Germinal center (tissue), 1 donor: ENCODE results near the gene RCOR1.
"Not testable (repeated sequence)": the region's sequence is repeated elsewhere in the genome, so short reads cannot be mapped to it uniquely, and the experiment has no call there.

Experiments
- DNase-seq: peaks from one replicate; pipeline ENCODE4 v3.0.0; 2012; ENCODE audit warnings: mixed read lengths, low spot score

RCOR1 gene

DNA sequence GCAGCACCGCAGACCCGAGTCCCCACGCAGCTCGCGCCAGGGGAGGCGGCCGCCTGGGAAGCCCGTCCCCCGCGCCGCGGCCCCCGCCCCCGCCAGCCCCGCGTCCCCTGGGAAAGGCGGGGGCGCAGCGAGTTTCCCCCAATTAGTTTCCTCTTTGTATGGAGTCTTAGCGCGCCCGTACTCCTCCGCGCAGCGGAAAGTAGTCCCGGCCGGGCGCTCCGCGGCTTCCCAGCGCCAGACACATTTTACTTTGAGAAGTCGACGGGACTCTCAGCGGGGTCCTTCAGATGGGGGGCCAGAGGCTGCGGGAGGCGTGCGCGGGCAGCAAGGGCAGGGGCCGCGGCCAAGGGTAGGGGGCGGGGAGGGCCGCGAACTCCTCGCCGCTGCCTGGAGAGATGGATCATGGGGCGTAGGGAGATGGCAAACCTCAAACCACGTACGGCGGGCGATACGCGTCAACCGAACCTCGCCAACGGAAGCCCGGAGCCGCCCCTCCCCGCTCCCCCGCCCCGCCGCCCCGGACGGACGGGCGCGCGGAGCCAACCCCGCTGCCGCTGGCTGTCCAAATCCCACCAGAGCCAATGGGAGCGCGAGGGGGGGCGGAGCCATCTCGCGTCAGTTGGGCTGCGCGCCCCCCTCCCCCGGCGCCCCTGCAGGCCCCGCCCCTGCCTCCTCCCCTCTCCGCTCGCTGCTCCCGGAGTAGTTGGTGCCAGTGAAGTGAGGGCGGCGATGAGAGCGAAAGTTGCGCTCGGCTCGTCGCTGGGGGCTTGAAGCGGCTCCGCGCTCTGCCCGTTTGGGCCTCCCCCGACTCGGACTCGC, at the start of gene RCOR1:
TSS of gene RCOR1 (plus strand) at position 706 of the 819 bp plus-strand sequence. CDS start 238 bp downstream, outside the sequence.
- peak; percentile 98 for DNase-seq

DNA sequence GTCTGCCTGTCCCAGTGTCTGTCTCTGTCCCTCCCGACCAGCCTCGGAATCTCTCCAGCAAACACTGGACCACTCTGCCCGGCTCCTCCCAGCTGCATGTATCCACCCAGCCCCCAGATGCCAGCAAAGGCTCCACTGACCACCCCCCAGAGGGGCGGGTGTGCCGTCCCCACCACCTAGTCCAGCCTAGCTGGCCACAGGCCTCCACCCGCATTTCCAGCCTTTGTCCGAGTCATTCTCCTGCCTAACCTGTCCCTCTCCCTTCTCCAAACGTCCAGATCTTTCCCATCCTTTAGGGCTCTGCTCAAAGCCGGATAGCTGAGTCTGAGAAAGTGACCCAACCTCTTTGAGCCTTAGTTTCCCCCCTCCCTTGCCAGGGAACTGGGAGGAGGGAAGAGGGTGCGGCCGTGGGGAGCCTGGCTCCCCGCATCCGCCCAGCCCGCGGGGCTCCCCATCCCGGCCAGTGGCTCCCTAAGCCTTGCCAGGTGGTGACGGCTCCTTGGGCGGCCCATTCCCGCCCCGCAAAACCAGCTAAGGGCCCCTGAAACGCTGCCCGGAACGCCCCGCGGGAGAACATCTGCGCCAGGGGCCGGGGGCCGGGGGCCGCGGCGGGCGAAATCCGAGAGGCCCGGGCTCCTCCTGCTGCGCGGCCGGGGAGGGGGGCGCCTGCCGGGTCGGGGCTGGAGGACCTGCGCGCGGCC, 48.3 kb upstream of the RCOR1 start:
- DNase-seq, result no peak

DNA sequence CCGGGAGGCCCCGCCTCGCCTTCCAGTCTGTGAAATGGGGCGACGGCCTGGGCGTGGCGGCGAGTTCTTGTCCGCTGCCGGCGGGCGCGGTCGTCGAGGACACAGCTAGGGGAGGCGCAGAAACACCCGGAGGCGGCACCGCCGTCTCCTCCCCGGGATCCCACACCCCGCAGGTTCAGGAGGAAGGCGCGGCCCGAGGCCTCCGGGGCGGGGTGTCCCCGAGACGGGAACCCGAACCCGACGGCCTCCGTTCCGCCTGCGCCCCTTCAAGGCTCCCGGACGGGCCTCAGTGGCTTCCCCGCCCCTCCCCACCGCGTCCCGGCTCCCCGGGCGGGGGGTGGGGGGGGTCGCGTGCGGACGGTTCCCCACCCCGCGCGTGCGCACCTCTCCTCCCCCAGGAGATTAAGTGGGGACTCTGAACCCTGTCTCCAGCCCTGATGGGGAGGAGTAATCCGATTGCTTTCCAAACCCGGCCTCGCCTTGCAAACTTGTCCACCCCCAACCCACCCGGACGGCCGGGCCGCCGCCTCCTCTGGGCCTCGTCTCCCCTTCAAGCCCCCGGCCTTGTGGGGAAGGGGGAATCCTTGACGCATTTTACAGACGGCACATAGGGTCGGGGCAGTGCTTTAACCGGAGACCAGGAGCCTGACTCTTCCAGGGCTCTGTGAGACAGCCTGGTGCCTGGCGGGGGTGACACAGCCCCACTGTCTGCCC, 47.5 kb upstream of the RCOR1 start:
- DNase-seq, result no peak

DNA sequence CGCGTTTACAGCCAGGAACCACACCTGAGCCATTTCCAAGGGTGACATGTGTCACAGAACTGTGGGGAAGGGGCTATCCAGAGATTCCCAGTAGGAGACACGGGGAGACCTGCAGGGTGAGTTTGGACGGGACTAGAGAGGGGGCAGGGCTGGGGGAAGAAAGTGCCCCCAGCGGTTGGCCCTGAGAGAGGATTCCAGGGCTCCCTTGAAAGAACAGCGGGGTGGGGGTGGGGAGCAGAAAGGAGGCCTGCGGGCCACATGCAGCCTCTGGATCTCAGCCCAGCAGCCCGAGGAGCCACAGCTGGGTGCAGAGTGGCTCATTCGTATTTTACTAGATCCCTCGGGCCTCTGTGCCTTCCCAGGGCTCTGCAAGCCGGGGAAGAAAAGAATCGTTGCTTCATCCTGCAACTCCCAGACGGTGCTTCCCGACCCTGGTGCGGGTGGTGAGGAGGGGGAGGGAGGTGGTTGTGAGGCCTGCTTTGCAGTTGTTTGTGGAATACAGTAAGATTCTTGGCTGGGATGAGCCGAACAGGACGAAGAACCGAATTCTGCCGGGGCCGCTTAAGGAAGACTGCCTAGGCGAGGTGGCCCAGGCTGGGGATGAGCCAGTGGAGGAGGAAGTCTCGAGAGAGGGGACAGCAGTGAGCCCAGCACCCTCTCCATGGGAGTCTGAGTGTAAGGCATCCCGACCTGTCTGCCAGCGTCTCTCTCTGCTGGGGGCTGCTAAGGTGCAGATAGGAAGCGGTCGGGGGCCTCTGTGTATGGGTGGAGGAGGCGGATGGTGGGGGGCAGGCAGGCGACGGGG, 46.8 kb upstream of the RCOR1 start:
- no peak for DNase-seq

DNA sequence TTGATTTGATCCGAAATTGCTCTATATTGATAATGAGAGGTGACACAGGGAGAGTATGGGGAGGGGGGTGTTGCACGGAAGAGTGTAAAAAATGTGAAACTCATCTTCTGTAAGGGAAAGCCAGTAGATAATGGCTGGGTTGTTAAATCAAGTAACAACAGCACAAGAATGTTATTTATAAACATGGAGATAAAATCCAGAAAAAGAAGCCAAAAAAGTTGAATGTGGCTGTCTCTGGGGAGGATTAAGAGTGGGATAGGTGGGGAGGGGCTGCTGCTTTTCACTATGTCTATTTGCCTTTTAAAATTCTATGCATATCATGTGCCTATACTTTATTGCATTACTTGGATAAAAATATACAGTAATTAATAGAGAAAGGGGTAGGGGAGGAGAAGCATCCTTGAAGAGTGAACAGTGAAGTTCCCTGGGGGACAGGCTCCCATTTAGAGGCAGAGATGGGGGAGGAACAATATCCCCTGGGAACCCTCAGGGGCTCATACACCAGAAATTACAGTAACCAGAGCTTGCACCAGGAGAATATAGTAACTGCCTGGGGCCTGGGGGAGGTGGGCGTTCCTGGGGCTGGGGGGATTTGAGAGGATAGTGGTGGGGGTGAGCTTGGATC, 43.7 kb upstream of the RCOR1 start:
- no peak for DNase-seq

DNA sequence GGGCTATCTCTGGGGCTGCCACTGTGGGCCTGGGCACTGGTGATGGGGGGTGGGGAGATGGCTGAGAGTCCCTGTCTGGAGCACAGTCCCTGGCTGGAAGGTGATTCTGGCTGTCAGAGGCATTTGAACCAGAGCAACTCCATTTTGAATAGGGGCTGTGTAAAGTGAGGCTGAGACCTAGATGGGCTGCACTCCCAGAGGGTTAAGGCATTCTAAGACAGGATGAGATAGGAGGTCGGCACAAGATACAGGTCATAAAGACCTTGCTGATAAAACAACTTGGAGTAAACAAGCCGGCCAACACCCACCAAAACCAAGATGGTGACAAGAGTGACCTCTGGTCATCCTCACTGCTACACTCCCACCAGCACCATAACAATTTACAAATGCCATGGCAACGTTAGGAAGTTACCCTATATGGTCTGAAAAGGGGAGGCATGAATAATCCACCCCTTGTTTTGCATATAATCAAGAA, 41.5 kb upstream of the RCOR1 start:
- DNase-seq, result not testable (repeated sequence)

DNA sequence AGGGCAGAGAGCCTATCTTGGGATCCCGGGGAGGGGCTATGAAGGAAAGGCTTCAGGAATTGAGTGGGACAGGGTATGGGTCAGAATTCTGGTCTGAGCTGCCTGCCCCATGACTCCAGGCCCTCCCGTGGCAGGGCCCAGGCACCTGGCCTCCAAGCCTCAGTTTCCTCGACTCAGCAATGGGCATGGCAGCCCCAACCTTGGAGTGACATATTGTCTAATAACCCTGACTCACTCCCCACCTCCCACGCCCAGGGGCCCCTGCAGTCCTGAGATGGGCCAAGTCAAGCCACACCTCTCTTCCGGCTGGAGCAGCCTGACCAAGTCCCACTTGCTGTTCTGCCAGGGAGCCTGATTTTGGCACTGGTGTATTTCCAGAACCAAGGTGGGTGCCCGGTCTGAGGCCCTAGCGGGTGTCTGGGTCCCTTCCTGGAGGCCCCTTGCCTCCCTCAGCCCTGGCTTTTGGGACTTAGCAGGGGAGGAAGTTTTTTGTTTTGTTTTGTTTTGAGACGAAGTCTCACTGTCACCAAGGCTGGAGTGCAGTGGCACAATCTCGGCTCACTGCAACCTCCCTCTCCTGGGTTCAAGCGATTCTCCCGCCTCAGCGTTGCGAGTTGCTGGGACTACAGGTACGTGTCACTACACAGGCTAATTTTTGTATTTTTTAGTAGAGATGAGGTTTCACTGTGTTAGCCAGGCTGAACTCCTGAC, 40.3 kb upstream of the RCOR1 start:
- no peak for DNase-seq

DNA sequence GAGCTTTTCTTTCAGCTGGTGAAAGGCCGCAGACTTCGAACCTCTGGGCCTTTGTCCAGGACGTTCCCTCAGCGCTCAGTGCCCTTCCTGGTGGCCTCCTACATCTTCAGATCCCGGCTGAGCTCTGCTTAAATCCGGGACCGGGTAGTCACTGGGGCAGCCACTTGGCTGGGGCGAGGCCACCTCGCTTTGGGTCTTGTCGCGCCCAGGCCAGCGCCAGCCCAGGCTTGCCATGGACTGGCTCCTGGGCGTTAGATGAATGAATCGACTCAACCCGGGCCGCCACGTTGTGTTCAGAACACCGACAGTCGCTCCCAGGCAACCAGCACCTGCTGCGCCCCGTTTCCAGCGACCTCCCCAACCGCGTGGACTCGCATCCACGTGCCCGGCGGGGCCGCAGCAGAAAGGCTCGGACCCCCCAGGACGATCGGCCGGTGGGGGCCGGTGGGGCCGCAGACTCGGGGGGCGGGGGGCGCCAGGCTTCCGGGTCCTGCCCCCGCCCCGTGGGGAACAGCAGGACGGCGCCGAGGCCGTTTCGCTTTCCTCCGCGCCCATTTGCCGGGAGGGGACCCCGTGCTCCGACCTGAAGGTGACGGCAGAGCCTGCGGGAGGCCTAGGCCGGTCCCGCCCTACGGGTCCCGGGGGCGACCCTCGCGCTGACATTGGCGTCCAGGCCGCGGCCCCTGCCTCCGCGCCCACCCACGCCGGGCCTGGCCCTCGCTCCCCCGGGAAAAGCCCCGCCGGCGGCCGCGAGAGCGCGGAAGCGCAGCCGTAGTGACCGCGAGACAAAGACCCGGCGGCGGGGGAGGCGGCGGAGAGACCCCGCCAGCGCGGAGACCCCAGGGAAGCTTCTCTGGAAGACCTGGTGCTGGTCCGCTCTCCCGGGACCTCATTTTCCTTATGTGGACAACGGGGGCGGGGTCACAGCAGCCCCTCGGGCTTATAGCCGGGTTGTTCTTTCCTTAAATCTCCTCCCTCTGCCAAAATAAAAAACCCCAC, 37.3 kb upstream of the RCOR1 start:
- peak; percentile 64 for DNase-seq

DNA sequence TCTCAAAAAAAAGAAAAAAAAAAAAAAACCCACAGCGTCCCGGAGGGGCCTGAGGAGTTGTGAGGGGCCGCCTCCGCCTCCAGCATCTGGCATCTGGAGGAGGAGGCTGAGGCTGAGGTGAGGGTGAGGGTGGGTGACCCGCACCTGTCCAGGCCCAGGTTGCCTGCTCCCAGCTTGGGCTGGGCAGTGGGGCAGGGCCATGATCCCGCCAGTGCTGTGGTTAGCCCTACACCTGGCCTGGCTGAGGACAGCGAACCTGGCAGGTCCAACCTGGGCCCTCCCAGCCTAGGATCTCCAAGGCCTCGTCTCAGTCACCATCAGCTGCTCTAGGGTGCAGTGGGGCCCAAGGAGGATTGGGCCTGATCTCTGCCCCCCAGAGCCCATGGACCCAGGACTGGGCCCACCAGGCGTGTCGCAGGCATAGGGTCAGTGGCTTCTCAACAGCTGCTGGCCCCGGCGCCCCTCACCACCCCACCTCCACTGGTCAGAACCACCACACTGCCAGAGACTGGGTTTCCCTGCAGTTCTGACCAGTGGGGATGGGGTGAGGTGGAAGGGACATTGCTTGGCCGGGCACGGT, 36.3 kb upstream of the RCOR1 start:
- DNase-seq, result no peak

DNA sequence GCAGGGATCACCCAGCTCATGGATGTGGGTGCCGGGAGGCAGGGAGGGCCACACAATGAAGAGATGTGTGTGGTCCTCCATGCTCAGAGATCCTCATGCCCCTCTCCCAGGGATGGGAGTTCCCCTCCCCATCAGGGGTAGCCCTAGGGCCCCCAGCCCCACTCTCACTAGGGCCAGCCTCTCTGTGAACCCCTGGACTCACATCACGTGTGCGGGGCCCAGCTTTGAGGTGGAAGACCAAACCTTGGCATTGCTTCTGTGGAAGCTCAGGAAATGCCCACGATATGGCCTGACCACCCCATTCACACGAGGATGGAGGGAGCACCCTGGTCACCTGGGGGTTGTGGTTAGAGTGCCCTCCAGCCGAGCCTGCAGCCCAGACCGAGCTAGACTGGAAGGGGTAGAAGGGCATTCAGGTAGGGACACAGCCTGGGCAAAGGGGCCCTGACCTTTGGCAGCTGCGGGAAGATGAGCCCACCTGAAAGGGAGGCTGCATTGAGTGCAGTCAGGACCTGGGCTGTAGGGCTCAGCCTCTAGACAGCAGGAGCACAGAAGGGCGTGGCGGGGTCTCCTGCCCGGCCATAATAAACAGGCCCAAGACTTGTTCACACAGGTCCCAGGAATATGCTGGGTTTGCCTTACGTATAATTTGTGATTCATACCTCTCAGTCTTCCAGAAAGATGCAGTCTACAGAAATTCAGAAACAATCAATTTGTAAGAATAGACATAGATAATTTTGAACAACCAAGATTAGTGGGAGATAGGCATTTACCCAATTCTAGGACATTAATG, 34.8 kb upstream of the RCOR1 start:
- no peak for DNase-seq

DNA sequence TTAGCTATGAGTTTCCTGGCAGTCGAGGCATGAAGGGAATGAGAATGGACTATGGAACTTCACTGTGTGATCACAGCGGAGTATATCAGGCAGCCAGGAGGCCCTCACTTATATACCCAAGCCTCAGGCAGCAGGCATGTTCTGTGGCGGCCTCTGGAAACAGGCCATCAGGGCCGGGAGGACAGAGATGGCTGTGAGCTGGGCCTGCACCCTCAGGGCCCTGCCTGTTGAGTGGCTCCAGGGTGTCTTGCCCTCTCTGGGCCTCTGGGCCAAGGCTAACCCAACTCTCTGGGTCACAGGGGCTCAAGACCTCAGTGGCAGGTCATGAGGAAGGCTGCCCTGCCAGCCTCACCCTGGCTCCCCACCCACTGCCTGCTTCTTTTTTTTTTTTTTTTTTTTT, 33.9 kb upstream of the RCOR1 start:
- no peak for DNase-seq

DNA sequence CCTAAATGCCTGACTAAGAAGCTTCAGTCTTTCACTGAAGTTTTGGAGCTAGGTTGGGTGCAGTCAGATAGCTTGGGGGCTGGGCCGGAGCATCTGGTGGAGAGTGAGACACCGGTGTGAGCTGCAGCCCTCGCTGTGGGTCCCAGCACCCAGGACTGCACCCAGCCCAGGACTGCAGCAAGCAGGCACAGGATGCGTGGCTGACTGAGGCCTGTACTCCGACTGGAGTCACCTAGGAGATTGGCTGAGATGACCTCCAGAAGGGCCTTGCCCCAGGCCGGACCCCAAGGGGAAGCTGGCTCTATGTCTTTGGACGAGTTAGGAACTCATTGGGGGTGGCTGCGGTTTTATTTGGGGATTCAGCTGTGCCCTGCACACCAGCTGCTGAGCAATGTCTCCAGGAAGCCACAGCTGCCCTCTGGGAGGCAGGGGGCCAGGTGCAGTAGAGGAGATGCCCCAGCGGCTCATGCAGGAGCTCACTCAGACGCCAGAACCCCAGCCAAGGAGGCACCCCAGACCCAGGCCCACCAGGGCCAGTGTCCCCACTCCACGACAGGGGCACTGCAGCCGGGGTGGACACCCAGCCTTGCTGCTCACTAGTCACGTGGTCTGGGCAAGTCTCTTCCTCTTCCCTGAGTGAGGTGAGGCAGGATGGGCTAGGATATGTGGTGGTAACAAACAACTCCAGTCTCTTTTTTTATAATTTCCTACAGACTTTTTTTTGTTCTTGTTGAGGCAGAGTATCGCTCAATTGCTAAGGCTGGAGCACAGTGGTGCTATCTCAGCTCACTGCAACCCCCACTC, 31.8 kb upstream of the RCOR1 start:
- DNase-seq, result peak; percentile 66

DNA sequence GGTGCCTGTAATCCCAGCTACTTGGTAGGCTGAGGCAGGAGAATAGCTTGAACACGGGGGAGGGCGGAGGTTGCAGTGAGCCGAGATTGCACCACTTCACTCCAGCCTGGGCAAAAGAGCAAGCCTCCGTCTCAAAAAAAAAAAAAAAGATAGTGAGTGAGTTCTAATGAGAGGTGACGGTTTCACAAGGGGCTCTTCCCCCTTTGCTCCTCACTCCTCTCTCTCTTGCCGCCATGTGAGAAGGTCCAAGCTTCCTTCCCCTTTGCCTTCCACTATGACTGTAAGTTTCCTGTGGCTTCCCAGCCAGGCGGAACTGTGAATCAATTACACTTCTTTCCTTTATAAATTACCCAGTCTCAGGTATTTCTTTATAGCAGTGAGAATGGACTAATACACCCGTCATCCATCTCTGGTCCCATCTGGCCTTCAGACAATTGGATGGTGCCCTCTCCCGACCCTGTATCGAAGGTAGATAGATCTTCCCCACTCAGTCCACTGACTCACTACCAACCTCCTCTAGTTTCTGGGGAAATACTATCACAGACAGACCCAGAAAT, 27.0 kb upstream of the RCOR1 start:
- DNase-seq, result no peak

DNA sequence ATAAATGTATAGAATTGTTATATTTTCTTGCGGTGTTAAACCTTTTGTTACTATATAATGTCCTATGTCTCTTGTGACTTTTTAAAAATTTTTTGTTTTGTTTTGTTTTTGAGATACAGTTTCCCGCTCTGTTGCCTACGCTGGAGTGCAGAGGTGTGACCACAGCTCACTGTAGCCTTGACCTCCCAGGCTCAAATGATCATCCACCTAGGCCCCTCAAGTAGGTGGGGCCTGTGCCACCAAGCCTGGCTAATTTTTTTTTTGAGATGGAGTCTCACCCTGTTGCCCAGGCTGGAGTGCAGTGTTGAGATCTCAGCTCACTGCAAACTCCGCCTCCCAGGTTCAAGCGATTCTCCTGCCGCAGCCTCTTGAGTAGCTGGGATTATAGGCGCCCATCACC, 26.5 kb upstream of the RCOR1 start:
- DNase-seq, result no peak

DNA sequence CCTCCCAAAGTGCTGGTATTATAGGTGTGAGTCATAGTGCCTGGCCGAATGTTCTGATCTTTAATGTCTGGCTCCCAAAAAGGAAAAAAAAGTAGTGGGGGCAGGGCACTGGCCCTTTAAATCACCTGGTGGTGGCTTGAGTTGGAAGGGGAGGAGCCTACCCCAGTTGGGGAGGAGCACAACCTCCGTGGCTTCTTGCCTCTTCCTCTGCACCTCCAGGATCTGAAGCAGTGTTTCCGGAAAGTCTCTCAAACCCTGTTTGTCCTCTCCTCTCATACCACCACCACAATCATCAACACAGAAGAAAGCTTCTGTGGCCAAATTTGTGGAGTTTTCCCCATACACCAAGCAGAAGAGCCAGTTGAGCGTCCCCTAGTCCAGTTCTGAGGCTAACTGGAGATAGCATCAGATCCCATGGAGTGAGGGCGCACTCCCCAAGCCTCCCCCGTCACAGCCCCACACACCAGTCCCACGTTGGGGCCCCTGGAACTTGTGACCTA, 24.3 kb upstream of the RCOR1 start:
- DNase-seq, result peak; percentile 58

DNA sequence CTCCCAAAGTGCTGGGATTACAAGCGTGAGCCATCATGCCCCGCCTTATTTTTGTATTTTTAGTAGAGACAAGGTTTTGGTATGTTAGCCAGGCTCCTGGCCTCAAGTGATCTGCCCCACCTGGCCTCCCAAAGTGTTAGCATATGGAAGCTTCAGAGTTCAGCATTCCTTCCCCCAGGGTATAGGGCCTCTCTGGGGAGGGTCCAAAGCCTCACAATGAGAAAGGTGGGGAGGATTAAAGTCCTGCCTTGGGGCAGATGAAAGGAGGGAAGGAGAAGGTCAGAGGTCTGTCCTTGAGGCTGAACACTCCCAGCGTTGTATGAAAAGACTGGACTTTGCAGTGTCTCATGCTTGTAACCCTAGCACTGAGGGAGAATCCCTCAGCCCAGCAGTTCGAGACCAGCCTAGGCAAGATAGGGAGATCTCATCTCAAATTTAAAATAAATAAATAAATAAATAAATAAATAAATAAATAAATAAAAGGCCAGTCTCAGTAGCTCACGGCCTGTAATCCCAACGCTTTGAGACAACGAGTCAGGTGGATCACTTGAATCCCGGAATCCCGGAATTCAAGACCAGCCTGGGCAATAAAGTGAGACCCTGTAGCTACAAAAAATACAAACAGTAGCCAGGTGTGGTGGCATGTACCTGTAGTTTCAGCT, 22.0 kb upstream of the RCOR1 start:
- DNase-seq, result no peak
